Activated CD4-positive, CD25-positive, alpha-beta regulatory T cell (primary cell): ENCODE measurements around the gene RARRES2.

ENCODE experiments used
- DNase-seq, 4 experiments: peaks; one replicate each; lab custom pipeline; 2025; lab: John Stamatoyannopoulos, UW

RARRES2 gene

DNA sequence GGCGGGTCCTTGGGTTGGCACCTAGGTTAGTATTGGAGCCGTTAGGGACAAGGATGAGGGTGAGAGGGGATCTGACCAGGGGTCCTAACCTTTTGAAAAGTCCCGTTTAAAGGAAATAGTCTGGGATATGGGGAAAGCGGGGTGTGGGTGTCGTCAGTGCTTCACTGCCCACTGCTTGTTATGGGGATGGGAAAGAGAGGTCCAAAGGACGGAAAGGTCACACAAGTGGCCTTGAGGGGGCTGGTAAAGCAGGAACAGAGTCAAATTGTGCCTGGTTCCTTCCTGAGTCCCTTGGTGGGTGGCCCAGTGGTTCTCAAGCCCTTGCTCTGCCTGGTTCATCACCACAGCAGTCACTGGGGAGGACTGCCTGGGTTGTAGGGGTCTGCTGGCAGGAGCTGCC, 35.1 kb upstream of the RARRES2 start:
- no peak for DNase-seq

DNA sequence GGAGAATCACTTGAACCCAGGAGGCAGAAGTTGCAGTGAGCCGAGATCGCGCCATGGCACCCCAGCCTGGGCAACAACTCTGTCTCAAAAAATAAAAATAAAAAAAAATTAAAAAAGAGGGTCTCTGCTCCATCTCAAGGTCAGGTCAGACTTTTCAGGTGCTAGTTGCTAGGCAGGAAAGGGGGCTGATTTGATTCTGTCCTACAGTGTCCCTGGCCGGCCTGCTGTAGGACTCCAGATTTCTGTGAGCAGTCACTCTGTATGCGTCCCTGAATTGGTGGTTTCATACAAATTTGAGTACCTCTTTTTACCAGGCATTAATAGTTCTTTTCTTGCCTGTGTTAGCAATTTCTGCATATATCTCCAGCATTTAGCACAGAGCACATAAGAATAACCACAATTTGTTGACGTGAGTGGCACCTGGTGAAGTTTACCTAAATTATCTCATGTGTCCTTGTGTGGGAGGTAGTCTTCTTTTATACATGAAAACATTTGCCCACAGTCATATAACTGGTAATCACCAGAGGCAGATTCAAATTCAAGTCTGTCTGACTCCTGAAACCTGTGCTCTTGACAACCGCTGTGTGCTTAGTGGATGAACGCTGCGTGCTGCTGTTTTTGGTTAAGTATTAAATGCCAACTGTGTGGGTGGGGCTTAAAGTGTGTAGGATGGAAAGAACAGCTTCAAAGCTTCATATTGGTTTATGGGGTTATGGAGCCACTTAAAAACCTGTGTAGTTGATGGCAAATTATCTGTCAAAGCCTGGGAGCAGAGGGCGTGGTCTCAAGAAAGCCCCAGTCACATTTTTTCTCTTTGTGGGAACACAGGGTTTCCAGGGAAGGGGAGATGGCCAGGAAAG, 34.5 kb upstream of the RARRES2 start:
- no peak for DNase-seq

DNA sequence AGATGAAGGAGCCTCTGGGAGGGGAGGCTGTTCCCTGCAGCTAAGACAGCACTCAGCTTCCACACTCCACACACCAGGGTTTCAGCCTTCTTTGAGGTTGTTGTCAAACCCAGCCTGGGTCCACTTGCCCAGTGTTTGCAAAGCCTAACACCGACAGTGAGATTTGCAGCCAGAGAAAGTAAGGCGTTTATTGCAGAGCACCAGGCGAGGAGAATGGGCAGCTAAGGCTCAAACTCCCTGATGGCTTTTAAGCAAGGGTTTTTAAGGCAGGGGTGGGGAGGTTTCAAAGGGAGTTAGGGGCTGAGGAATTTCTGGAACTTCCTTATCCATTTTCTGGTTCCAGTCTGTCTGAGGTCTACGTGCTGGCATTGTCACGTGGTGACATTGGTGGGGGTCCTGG, 33.0 kb upstream of the RARRES2 start:
- DNase-seq, result no peak

DNA sequence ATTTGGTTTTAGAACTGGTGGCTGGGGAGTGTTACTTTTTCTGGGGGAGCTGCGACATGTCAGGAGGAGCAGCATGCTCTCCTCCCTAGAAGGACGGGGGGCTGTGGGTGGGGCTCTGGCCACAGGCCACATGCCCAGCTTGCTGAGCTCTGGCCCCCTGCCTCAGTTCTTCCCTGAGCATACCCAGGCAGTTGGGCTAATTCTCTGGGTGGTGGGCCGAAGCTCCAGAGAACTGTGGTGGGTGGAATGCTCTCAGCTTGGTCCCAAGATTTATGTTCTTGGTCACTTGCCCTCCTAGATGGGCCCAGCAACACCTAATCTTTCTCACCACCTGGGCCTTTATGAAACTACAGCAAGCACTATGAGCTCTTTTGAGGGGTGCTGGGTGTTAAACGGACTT, 32.6 kb upstream of the RARRES2 start:
- no peak for DNase-seq

DNA sequence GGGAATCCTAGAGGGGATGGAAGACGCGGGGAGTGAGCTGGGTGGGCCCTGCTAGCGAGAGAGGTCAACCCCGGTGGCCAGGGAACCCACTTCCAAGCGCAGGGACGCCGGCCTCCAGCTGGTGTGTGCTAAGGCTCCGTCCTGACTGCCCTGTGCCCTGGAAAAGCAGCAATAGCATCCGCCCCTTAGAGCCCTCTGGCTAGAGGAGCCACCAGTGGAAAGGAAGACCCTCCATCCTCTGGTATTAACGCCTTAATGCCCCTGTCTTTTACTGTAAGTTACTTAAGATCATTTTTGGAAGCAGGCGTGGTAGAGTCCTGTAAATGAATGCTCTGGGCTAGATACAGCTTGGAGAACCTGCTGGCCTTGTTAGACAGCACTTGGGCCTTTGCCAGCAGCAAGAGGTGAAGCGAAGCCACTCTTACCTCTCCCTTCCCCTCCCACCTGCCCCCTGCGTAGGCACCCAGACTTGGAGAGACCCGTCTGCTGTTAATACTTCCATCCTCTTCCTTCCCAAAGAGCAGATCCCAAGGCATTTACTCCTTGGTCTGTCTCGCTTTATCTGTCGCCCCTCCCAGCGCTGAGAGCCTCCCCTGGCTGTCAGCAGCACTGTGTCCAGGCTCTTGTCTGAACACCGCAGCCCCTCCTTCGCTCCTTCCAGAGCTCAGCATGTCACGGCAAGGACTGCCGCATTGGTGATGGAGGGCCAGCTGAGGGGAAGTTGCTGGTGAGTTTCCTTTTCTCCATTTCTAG, 31.8 kb upstream of the RARRES2 start:
- no peak for DNase-seq

DNA sequence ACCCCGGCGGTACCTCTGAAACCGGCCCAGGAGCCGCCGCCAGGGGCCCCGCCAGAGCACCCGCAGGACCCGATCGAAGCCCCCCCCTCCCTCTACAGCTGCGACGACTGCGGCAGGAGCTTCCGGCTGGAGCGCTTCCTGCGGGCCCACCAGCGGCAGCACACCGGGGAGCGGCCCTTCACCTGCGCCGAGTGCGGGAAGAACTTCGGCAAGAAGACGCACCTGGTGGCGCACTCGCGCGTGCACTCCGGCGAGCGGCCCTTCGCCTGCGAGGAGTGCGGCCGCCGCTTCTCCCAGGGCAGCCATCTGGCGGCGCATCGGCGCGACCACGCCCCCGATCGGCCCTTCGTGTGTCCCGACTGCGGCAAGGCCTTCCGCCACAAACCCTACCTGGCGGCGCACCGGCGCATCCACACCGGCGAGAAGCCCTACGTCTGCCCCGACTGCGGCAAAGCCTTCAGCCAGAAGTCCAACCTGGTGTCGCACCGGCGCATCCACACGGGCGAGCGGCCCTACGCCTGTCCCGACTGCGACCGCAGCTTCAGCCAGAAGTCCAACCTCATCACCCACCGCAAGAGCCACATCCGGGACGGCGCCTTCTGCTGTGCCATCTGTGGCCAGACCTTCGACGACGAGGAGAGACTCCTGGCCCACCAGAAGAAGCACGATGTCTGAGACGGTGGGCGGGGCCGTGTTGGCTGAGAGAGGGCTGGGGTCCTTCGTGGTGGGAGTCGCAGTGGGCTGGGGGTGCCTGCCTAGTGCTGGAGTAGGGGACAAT, 31.0 kb upstream of the RARRES2 start:
- DNase-seq, result no peak

DNA sequence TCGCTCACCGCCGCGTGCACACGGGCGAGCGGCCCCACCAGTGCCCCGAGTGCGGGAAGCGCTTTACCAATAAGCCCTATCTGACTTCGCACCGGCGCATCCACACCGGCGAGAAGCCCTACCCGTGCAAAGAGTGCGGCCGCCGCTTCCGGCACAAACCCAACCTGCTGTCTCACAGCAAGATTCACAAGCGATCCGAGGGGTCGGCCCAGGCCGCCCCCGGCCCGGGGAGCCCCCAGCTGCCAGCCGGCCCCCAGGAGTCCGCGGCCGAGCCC, 30.5 kb upstream of the RARRES2 start:
- DNase-seq, result no peak

DNA sequence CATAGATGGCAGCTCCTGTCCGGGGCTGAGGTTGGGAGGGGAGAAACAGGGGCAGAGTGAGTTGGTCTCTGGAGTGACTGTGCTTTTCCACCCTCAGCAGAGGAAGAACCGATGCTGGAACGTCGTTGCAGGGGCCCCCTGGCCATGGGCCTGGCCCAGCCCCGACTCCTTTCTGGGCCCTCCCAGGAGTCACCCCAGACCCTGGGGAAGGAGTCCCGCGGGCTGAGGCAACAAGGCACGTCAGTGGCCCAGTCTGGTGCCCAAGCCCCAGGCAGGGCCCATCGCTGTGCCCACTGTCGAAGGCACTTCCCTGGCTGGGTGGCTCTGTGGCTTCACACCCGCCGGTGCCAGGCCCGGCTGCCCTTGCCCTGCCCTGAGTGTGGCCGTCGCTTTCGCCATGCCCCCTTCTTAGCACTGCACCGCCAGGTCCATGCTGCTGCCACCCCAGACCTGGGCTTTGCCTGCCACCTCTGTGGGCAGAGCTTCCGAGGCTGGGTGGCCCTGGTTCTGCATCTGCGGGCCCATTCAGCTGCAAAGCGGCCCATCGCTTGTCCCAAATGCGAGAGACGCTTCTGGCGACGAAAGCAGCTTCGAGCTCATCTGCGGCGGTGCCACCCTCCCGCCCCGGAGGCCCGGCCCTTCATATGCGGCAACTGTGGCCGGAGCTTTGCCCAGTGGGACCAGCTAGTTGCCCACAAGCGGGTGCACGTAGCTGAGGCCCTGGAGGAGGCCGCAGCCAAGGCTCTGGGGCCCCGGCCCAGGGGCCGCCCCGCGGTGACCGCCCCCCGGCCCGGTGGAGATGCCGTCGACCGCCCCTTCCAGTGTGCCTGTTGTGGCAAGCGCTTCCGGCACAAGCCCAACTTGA, 29.9 kb upstream of the RARRES2 start:
- no peak for DNase-seq

DNA sequence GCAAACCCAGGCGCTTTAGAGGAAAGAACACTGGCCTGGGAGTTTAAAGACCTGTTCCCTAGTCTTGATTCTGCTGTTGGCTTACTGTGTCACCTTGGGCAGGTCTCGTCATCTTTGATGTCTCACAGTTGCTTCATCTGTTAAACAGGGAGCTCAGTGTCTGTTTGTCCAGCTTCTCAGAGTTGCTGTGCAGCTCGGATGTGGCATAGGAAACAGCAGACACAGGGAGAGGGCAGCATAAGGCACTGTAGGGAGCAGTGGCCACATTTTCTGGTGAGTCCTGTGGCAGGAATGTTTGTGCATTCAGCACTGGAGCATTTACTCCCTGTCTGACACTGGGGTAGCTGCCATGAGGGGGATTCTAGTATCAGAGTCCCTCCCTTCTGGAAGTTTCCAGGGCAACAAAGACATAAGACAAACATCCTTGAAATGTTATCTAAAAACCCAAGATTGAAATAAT, 29.2 kb upstream of the RARRES2 start:
- DNase-seq, result no peak

DNA sequence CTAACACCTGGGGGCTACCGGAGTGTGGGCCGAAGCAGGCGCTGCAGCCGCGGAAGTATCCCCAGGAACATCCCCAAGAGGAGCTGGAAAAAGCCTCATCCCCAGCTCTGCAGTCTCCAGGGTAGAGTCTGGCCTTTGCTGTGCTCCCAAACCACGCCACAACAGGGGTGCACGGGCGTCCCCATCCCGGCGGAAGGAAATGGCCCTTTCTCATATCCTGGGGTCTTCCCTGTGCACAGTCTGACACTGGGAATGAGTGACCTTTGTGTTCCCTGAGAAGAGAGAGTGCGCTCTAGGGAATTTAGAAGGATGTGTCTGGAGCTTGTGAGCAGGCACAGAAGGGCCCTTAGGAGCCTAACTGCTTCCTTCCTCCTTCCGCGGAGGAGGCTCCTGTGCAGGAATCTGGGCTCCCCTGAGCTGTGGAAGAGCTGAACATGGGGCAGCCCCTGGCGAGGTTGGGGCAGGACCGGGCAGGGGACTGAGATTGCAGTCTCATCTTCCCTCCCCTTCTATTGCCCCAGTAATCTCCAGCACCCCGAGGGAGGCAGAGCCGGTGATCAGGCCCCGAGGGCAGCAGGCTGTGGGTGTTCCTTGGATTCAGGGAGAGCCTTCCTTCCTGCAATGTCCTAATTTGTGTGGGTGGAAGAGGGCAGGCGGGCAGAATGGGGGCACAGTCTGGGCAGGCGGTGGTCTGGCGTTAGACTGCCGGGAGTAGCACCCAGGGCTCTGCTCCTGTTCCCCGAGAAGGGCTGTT, 28.5 kb upstream of the RARRES2 start:
- no peak for DNase-seq

DNA sequence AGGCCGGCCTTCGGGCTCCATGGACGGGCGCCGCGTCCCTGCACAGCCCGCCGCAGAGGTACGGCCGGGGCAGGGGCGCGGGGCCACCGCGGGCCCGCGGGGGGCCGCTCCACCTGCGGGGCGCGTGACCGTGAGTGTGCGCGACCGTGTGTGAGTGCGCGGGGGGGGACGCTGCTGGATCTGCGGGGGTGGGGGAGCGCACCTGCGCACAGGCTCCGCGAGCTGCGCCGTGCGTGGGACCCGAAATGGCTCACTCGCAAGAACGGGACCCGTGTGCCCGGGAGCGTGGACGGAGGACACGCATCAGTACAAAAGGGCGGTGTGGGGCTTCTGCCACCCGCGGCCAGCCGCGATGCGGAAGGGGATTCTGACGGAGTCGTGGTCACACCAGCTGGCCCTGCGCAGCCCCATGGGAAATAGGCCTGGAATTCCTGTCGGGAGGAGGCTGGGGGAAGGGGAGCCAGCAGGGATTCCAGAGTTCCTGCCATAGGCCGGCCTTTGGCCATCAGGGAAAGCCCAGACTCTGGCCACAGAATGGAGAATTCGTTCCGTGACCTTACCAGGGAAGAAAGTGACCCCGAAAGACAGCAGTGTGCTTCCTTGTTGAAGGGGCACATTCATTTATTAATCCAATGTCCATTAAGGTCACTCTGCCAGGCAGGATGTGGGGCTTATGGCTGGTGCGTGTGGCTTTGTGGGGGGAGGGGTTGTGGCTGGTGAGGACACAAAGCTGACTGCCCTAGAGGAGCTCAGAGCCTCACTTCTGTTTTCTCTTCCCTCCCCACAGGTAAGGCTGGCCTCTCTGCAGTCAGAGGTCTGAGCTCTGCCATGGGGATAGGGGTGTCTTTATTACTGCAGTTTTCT, 27.7 kb upstream of the RARRES2 start:
- peak; percentile 37 to 60 (median 58) for DNase-seq

DNA sequence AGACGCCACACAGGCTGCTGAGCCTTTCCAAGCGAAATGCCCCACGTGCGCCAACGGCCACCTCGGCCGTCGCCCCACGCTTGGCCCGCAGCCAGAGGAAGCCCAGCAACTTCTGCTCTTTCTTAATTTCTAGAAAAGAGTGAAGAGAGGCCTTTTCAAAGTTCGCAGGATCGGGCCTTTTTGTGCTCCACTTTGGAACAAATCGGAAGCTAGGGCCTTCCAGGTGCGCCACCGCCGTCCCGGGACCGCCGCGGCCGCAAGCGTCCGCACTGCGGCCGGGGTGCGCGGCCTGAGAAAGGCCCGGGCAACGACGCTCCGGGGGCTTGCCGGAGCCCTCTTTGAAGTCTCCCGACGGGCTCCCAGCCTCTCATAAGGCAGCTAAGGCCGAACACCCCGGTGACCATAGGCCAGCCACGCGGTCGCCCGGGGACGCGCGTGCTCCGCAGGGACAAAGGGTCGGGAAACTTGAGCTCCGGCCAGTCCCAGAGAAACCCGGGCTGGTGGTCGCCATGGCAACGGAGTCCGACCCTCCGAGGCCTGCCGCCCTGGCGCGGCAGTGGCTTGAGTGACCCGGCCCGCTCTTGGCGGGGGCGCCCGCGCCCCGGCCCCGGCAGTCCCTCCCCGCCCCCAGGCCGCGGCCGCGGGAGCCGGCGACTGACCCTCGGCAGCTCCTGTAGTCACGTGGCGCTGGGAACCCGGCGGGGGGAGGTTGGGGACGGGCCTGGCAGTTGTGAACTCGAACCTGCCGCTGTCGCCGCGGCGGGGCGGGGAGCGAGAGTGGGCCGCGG, 26.9 kb upstream of the RARRES2 start, which contains the start of gene REPIN1:
Gene REPIN1, plus strand, starts transcription at position 727 of the 788 bp plus-strand sequence. CDS start 890 bp downstream, outside the sequence.
- peak; percentile 52 to 62 (median 58) for DNase-seq

DNA sequence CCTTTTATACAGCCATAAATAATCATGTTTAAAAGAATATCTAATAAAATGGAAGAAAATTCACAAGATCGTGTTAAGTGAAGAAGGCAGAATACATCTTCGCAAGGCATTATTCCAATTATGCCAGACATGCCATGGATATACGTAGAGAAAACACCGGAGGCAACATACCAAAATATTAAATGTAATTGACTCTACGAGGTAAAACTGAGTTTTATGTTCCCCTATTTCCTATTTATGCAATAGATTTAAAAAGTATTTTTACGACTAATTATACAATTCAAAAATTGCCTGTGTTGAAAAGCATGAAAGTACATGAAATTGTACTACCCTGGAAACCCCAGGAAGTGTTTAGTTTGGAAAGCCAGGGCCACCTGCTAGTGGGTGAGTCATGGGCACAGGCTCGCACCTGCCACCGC, 26.3 kb upstream of the RARRES2 start:
- DNase-seq, result no peak

DNA sequence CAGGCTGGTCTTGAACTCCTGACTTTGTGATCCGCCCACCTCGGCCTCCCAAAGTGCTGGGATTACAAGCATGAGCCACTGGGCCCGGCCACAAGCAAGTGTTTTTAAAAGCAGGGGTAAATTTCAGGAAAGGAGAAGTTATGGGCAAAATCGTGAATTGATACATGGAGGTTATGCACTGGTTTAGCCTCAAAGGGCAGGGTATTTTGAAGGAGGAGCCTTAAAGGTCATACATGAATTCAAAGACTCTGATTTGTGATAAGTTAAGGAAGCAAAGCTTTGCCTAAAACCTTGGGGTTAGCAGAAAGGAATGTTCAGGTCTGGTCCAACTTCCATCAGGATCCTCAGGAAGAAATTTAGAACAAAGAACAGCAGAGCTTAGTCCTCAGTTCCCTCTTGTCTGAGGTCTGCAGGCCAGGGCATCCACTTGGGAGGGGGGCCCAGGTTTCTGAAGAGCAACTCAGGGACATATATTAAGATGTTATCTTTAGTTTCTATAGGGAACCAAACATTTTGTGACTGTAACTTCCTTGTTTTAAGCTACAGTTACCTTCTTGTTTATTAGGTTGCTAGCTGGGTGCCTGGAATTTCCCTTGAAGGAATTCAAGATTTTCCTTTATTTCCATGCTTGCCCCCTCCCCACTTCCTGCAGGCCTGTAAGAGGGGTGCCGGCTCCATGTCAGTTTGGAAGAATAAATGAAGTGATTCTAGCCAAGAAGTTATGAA, 24.4 kb upstream of the RARRES2 start:
- DNase-seq, result no peak

DNA sequence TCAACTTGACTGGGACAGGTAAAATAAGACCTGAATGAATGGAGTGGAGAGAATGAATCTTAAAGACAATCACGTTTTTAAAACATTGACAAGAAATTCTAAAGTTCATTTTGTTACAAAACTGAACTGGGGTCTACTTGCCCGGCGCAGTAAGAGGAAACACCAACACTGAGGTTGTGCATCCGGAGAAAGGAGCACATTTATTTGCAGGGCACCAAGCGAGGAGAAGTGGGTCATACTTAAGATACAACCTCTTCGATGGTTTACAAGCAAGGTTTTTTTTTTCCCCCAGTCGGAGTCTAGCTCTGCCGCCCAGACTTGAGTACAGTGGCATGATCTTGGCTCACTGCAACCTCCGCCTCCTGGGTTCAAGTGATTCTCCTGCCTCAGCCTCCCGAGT, 23.8 kb upstream of the RARRES2 start:
- no peak for DNase-seq

DNA sequence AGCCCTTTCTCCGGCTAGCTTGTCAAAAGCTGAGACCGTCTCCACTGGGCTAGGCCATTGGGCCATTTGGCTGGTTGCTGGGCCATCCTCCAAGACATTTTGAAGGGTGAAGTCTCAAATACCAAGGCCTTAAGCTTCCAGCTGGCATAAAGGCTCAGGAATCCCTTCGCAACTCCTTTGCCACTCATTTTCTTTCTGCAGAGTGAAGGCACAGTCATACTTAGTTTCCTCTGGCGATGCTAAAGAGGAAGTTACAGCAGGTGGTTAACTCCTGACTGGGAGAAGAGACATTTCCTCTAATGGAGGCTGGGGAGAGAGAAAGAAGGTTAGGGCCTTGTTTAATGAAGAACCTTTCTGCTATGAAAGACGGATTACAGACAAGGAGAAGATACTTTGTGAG, 22.4 kb upstream of the RARRES2 start:
- no peak for DNase-seq

DNA sequence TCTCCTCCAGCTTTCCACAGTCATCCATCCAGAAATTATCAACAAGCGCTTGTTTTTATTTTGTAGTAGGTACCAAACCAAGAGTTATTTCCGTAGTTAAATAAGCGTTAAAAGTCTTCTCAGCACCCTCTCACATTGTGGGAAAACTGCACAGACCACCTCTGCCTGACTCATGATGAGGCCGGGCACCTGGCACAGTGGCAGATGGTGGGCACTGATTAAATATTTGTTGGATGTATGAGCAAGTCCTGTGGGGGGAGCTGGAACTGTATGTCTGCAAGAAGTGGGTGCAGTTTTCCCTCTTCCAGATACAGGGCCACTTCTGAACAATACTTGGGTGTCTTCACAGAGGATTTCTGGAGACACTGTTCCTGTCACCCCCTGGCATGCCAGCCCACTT, 21.9 kb upstream of the RARRES2 start:
- no peak for DNase-seq
